Type B pancreatic cell (in vitro differentiated cells): ENCODE measurements around the gene TMEM8B. TPM values are rescaled to one million over a fixed set of nuclear protein-coding genes. Genes with fewer than 3 reads are reported as not detected.

Source experiments
- DNase-seq: peaks from one replicate; pipeline ENCODE4 v3.0.0; 2021; ENCODE audit warnings: mixed read lengths; ENCODE audit not compliant: unreplicated experiment; ENCODE audit errors: extremely low spot score
- H3K27ac Mint-ChIP-seq: 2 replicates; pipeline ENCODE4 v1.8.0; 2021; ENCODE audit warnings: mild to moderate bottlenecking, mixed read lengths
- H3K27me3 Mint-ChIP-seq: 2 replicates; pipeline ENCODE4 v1.8.0; 2021; ENCODE audit warnings: mixed read lengths
- H3K36me3 Mint-ChIP-seq: 2 replicates; pipeline ENCODE4 v1.8.0; 2021; ENCODE audit warnings: mixed read lengths
- H3K4me1 Mint-ChIP-seq: one replicate; pipeline ENCODE4 v1.8.0; 2021; ENCODE audit warnings: mixed read lengths; ENCODE audit not compliant: unreplicated experiment
- H3K4me3 Mint-ChIP-seq: 2 replicates; pipeline ENCODE4 v1.8.0; 2021; ENCODE audit warnings: mild to moderate bottlenecking, mixed read lengths
- H3K9me3 Mint-ChIP-seq: 2 replicates; pipeline ENCODE4 v1.8.0; 2021; ENCODE audit warnings: mixed read lengths
- CTCF ChIP-seq: fragments of 200-600 bp; sonication (generic); conservative IDR thresholded peaks from 2 replicates; pipeline ENCODE4 v1.5.0; 2021; ENCODE audit warnings: antibody characterized with exemption, mild to moderate bottlenecking
- total RNA-seq: library from RNA; stranded (reverse); gene quantifications from 2 replicates; pipeline ENCODE4 v1.2.1, GENCODE V29; 2021; ENCODE audit warnings: low replicate concordance

Gene TMEM8B
- total RNA-seq, 1 donor from 2014 or later, result 27.2 TPM

- no peak overlapping the region for H3K4me3 Mint-ChIP-seq
- no peaks in the 10 kb centered on the region for H3K9me3 Mint-ChIP-seq
- no peak overlapping the region for H3K27ac Mint-ChIP-seq
- H3K4me1 Mint-ChIP-seq, result peaks cover 15% of the 10 kb centered on the region
- no peak for DNase-seq
- H3K36me3 Mint-ChIP-seq, result no peaks in the 10 kb centered on the region
- H3K27me3 Mint-ChIP-seq, result no peaks in the 10 kb centered on the region
- no peak for TF ChIP-seq CTCF
Observed at GRCh38 chr9:35842795-35843194, 13.8 kb downstream of the TMEM8B start.

- H3K4me3 Mint-ChIP-seq, result no peak overlapping the region
- peaks cover 3% of the 10 kb centered on the region for H3K36me3 Mint-ChIP-seq
- H3K27me3 Mint-ChIP-seq, result no peaks in the 10 kb centered on the region
- DNase-seq, result no peak
- TF ChIP-seq CTCF, result no peak
- H3K9me3 Mint-ChIP-seq, result no peaks in the 10 kb centered on the region
- H3K4me1 Mint-ChIP-seq, result peaks cover 15% of the 10 kb centered on the region
- peak overlapping the region; percentile 2 for H3K27ac Mint-ChIP-seq
Observed at GRCh38 chr9:35844628-35845270, 15.7 kb downstream of the TMEM8B start.

GRCh38 chr9:35845824-35846771 is 17.1 kb downstream of the TMEM8B start:
- Mint-ChIP-seq H3K4me3 (peak overlapping the region; percentile 80), H3K36me3 (peaks cover 3% of the 10 kb centered on the region), H3K9me3 (no peaks in the 10 kb centered on the region), H3K27me3 (no peaks in the 10 kb centered on the region), H3K27ac (peak overlapping the region; percentile 79), H3K4me1 (peaks cover 11% of the 10 kb centered on the region)
- no peak for TF ChIP-seq CTCF
- DNase-seq, result no peak

- H3K27ac Mint-ChIP-seq, result no peak overlapping the region
- no peak for DNase-seq
- no peaks in the 10 kb centered on the region for H3K9me3 Mint-ChIP-seq
- peaks cover 3% of the 10 kb centered on the region for H3K36me3 Mint-ChIP-seq
- peaks cover 11% of the 10 kb centered on the region for H3K4me1 Mint-ChIP-seq
- no peaks in the 10 kb centered on the region for H3K27me3 Mint-ChIP-seq
- TF ChIP-seq CTCF, result no peak
- no peak overlapping the region for H3K4me3 Mint-ChIP-seq
Observed at GRCh38 chr9:35847792-35848572, 19.0 kb downstream of the TMEM8B start.

GRCh38 chr9:35852267-35852815 is 23.3 kb downstream of the TMEM8B start:
- no peak overlapping the region for H3K4me3 Mint-ChIP-seq
- H3K27ac Mint-ChIP-seq, result no peak overlapping the region
- TF ChIP-seq CTCF, result no peak
- DNase-seq, result no peak
- no peaks in the 10 kb centered on the region for H3K27me3 Mint-ChIP-seq
- peaks cover 3% of the 10 kb centered on the region for H3K36me3 Mint-ChIP-seq
- H3K4me1 Mint-ChIP-seq, result no peaks in the 10 kb centered on the region
- H3K9me3 Mint-ChIP-seq, result no peaks in the 10 kb centered on the region
